Choroid plexus epithelial cell (primary cell): Measurements from ENCODE around the gene CRYZL1.

ENCODE experiments used
- DNase-seq: peaks from one replicate; pipeline ENCODE4 v3.0.0-alpha.2; 2010; ENCODE audit warnings: low read depth
- H3K4me3 ChIP-seq: 2 replicates; pipeline ENCODE4 v1.5.1; 2011; ENCODE audit warnings: low read depth, mild to moderate bottlenecking, control low read depth, low read length, moderate library complexity
- CTCF ChIP-seq: conservative IDR thresholded peaks from 2 replicates; pipeline ENCODE4 v1.5.1; 2011; ENCODE audit warnings: low read depth, mild to moderate bottlenecking, control low read depth, inconsistent platforms, low read length, moderate library complexity

Gene CRYZL1

DNA sequence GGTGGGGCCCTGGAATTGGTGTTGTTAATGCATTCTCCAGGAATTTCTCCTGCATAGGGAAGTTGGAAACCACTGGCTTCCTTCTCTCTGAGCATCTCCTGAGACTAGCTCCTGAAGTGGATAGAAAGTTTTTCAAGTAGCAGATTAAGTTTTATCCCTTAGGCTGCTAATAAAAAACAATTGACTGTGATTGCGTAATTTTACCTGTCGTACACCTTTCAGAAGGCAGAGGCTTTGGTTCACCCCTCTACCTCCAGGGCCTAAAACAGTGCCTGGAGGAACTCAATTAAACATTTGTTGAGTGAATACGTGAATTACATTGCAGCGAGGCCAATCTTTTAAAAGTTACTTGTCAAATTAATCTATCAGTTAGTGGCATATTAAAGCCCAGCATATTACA is 4.2 kb upstream of the CRYZL1 start:
- TF ChIP-seq CTCF = no peak
- no peak overlapping the region for H3K4me3 ChIP-seq
- no peak for DNase-seq

GRCh38 chr21:33644383-33645074 is 3.0 kb upstream of the CRYZL1 start:
- peak overlapping the region; percentile 70 for H3K4me3 ChIP-seq
- peak; percentile 85 for DNase-seq
- TF ChIP-seq CTCF = no peak

DNA sequence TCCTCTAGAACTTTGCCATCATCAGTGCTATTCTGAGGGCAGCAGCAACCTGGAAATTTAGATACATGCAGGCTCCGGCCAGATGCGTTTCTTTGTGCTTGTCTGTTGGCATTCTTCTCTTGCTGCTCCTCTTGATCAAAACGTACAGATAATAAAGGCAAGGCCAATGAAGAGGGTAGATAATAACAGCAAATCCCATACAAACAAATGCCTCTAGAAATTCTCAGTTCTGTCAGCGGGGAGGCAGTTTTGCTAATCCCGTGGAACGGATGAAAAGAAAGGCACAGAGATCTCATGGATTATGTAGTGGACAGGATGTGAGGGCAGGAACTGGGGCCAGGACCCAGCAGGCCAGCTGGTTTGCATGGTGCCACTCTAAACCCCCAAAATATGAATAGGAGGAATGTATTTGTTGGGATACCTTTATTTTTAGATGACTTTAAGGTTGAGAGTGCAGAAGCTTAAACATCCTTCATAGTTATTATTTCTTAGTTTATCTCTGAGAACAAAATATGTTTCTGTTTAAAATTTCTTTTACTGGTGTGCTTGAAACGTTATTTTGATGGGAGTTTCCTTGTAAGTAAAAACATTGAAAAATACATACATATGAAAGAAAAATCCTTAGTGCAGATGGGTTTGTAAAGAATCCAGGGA is 2.2 kb upstream of the CRYZL1 start:
- peak overlapping the region; percentile 70 for H3K4me3 ChIP-seq
- peak; percentile 42 for DNase-seq
- no peak for TF ChIP-seq CTCF

GRCh38 chr21:33642896-33643657 is 1.5 kb upstream of the CRYZL1 start:
- DNase-seq = peak; percentile 21

DNA sequence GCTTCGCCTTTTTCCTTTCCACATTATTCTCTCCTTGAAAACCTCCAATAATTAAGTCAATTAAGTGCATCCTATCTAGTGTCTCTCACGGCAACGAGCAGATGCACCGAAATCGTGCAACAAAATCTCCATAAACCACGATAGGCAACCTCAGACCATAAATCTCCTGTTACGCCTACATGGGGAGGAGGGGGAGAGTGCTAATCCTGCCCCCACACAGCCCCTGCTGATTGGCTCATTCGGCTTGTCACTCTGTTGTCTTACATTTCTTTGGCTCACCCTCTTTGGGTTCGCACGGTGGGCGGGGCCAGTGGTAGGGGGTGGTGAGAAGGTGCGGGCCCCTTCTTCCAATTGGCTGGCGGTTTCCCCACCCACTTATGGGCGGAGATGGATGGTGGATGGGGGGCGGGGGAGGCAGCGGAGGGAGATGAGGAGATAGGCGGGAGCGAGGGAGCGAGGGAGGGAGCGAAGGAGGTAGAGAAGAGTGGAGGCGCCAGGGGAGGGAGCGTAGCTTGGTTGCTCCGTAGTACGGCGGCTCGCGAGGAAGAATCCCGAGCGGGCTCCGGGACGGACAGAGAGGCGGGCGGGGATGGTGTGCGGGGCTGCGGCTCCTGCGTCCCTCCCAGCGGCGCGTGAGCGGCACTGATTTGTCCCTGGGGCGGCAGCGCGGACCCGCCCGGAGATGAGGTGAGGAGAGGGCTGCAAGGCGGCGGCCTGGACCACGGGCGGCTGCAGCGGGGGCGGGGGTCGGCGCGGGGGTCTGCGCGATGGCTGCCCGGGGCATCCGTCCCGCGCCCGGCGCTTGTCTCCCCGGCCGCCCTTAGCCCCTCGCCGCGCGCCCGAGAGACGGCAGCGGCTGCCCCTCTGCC is 720 bp upstream of the CRYZL1 start, which contains the start of gene ITSN1:
Gene ITSN1, plus strand, starts transcription at position 475 of the 869 bp plus-strand sequence. CDS start 76,328 bp downstream, outside the sequence.
- peak; percentile 100 for DNase-seq
- H3K4me3 ChIP-seq = peak within 1 kb of the TSS; percentile 76
- TF ChIP-seq CTCF = no peak

More at GRCh38 chr21:33642896-33643657, 1.5 kb upstream of the CRYZL1 start:
- H3K4me3 ChIP-seq = peak overlapping the region; percentile 70
- TF ChIP-seq CTCF = no peak

- peak overlapping the region; percentile 76 for H3K4me3 ChIP-seq
- no peak for TF ChIP-seq CTCF
- peak; percentile 44 for DNase-seq
These were observed 717 bp downstream of the CRYZL1 start for GRCh38 chr21:33640697-33641351.
